Stimulated activated CD4-positive, alpha-beta T cell treated with anti-CD3 and anti-CD28 coated beads, Interleukin-2, amount 100 ng/mL, for 4 hours (primary cell): ENCODE data around the gene SMAD2.

Experiments used
- DNase-seq: peaks from one replicate; pipeline ENCODE4 v3.0.0-alpha.2; 2020; ENCODE audit warnings: low read depth

The SMAD2 gene

DNA sequence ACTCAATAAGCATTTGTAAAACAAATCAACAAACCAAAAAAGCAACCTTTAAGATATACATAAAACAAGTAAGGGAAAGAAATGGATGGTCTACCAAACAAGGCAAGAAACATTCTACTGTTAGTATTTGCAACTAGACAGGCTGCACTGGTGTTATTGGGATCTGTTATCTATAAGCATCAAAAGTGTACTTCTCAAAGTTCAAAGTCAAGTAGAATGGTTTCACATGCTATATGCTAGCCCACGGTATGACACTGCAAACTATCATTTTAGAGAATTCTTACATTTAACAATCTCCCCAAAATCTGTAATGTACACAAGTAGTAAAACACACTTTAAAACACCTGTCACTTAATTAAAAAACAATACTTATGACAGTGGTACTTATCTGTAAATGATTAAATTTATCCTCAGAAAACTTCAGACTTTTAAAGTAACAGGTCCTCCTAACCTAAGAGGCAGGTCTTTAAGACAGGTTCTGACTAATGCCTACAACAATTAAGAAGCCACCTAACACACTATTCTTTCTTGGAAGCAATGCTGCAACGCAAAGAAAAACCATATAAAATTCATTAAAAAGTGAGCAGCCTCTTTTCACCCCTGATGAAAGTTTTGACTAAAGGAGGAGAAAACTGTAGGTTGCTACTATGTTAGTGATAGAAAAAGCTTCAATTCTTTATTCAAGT lies 34.8 kb downstream of the SMAD2 start:
- DNase-seq: no peak

DNA sequence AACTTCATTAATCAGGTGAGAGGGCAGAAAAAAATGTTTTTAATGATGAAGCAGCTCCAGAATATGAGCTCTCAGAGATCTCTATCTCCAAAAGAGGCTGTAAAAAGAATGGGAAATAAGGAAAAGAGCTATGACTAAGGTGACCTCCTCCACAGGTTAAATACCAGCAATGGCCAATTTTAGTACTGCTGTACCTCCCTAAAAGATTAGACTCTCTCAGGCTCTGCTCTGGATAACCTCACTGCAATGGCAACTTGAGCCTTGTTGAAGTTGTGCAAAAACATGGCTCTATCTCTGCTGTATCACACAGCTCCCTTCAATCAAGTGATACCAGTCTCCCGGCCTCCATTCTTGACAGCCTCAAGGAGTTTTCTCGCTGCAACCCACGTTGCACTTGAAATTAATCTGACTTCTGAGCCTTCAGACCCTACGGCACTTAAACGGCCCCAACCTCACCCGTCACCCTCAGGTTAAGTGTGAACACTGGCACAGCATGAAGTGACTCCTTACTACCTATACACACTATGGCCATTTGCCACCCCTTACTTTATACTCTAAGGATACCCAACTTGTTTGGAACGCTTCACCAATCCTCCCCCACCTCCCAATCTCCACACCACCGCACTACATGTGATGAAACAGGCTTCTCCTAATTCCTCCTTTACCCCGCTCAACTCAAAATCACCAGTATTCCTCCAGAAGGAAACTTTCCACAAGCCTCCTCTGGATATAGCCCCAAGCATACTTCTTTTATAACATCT lies 36.3 kb downstream of the SMAD2 start:
- no peak for DNase-seq

DNA sequence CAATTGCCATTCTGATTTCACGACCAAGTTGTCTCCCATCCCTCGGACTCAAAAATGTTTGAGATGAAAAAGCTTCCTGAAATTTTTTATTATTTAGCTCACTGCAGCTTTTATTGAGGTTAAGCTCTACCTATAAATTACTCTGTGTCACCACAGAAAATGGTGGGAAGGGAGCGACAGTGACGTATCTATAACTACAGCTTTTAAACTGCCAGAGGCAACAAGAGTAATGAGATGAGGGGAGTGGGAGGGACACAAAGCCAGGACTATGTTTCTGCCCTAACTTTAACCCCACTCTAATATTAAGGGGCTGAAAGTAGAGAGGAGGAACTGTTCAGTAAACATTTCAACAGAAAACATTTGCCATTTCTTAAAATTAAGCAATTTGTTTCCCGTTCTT lies 37.4 kb downstream of the SMAD2 start:
- DNase-seq: no peak

DNA sequence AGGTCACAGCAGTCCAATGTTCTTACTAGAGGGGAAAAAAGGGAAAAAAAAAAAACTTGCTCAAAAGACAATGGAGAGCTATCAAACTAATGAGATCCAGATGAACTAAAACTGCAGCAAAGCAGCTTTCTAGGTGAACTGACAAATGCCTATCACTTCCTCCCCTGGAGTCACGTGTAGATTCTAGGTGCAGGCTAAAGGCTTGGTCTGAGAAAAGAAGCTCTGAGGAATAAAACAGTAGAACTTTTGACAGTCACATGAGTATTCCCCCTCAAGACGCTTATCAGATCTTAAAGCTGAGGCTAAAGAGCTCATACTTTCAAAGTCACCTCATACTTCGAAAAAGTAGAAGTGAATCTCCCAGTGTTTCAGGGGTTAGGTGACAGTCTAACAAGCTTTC lies 42.3 kb downstream of the SMAD2 start:
- no peak for DNase-seq

DNA sequence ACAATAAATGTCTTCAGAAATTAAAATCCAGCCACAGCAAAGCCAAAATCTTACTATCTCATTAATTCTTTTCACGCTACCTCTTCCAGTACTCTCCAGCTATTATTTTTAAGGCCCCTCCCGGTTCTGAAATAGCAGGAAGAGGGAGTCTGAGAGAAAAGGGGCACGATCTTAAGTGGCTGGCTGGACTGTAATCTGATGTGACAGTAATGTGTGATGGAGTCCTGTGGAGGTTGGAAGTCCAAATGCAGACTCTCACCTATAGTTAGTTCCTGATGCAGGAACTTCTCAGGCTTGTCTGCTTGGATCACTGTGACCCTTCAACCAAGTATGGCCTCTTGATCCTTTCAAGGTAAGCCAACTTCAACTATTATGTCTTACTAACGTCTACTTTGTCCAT lies 43.2 kb downstream of the SMAD2 start:
- DNase-seq: no peak

DNA sequence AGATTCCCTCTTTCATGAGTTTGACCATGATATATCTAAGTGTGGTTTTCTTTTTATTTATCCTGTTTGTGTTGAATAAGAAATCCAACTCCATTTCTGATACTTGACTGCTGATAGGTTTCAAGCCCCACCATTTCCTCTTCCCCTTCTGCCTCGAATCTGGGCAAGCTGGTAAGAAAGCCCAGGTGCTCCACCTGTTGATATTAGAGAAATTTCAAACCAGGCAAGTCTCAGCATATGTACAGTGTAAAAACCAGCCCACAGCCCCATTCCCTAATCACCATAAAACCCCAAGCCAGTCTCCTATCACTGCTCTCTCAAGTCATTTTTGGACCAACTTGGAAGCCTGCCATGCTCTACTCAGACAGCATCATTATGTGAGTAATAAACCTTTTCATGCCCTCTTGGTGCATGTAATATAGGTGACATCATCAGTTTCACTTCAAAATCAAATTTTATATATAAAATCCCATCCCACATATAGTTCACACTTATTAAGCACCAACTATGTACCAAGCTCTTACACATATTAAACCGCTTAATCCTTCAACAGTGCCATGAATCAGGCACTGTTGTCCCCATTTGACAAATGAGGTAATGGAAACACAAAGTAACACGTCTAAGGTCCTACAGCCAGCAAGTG lies 46.6 kb downstream of the SMAD2 start:
- DNase-seq: no peak

DNA sequence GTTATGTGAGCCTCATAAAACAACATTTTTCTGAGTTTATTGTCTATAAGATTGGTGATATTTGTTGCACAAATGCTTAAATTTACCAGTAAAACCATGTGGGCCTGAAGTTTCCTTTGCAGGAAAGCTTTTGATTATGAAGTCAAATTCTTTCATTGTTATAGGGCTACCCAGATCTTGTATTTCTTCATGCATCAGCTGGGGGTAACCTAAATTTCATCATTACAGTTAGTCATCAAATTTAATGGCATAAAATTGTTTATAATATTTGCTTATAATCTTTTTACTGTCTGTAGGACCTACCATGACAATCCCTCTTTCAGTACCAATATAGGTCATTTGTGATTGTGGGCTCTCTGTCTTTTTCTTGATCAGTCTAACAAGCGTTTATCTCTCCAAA lies 47.8 kb downstream of the SMAD2 start:
- DNase-seq: no peak

DNA sequence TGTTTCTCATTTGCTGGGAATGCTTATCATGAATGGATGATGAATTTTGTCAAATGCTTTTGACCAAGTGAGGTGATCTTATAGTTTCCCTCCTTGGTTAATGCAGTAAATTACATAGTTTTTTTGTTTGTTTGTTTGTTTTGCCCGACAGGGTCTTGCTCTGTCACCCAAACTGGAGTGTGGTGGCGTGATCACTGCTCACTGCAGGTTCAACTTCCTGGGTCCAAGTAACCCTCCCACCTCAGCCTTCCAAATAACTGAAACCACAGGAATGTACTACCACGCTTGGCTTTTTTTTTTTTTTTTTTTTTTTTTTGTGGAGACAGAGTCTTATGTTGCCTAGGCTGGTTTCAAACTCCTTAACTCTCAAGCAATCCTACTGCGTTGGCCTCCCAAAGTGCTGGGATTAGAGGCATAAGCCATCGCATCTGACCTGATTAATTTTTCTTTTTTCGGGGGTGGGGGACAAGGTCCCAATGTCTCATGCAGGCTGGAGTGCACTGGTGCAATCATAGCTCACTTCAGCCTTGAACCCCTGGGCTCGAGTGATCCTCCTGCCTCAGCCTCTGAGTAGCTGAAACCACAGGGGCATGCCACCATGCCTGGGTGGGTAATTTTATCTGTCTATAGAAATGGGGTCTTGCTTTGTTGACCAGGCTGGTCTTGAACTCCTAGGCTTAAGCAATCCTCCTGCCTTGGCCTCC lies 48.6 kb downstream of the SMAD2 start:
- DNase-seq: no peak

DNA sequence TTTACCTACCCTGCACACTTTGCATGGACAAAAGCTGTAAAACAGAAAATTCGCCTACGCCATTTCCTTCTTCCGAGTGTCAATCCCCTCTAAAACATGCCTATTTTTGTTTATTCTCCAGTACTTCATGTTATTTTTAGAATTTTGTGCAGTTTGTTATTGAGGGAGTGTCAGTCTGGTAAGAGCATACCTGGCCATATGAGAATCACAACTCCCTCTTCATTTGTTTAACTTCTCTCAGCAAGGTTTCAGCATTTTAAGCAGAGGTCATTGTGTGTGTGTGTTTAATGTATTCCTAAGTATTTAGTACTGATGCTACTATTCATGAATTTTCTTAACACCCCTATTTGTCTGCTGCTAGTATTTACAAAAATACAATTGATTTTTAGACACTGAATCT lies 49.4 kb downstream of the SMAD2 start:
- DNase-seq: no peak

DNA sequence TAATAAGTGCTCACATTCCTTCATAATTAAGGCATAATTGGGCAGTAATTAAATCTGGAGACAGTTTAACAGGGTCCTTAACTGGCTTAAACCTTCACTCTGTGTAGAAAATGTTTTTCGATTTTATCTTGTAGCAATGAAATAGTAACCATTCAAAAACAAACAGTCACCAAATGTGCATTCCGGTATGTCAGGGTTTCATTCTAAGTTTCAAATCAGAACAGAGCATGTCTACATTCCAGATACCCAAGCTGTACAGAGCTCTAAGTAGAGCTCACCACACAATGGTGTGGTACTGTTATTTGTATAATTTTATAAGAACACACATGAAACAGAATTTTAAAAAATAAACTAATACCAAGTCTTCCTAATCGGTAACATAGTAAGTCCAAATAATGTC lies 52.6 kb downstream of the SMAD2 start:
- DNase-seq: no peak

DNA sequence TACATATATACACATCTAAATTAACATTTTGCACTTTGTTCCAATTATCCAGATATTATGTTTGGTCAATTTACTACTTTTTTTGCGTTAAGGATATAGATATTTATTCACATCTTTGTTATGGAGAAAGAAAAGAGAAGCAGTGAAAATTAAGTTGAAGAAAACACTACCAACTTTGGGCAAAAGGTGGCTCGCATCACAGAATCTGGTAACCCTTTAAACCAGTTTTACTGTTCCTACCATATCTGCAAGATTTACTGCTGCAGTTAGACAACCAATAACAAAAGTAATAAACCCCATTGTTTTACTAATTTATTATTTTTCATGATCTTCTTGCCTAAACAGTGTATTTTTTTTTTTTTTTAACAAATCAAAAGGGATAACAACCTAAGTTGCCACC lies 53.6 kb downstream of the SMAD2 start:
- no peak for DNase-seq

DNA sequence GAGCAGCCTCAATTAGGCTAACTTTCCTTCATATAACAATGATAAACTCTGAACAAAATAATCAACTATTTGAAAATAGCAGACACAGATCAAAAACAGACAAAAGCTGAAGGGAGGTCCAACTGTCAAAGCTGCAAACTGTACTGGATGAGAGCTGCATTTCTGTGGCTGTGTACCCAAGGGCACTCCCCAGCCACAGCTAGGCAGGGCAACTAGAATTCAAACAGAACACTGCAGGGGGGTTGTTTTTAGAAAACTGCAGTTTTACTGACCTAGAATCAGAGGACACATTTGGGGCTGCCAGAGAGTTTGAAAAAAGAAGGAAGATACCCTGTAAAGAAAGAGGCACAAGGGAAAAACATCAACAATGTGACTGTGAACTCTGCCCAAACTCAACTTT lies 56.8 kb downstream of the SMAD2 start:
- no peak for DNase-seq

DNA sequence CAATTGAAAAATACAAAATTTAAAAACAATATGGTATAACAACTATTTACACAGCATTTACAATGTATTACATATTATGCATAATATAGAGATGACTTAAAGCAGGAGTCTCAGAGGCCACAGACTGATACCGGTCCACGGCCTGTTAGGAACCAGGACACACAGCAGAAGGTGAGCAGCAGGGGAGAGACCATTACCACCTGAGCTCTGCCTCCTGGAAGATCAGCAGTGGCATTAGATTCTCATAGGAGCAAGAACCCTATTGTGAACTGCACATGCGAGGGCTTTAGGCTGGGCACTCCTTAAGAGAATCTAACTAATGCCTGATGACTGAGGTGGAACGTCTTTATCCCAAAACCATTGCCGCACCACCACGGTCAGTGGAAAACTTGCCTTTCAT lies 58.0 kb downstream of the SMAD2 start:
- no peak for DNase-seq

DNA sequence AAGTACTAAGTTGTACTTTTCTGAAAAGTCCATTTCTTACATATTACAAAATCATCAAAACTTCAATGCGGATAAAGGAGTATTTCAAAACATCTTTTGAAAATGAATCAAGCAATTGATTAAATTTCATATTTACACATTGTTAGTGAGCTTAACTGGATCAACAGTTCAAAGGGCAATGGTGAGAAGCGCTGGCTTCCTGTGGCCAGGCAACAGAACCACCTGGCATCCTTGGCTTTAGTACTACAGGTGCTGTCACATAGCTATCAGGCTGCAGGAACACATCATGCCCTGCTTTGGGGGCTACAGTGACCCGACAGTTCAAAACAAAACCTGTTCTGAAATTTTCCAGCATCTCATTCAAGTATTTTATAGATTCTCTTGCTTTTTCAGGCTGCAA lies 59.2 kb downstream of the SMAD2 start:
- no peak for DNase-seq

DNA sequence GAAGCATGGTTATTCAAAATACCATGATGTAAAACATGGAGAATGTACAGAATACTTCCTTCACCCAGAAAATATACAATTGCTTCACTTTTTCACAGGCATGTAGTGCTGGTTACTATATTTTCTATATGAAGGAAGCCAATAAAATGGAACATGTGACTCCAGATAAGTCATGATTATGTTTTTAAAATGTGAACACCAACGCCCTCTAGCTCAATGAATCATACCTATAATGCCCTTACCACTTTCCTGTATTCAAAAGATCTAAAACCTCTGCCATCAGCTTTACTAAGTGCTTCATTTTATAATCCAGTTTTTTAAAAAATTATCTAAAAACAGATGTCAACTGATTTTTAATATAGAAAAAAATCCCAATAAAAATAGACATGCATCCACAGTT lies 59.9 kb downstream of the SMAD2 start:
- DNase-seq: no peak

DNA sequence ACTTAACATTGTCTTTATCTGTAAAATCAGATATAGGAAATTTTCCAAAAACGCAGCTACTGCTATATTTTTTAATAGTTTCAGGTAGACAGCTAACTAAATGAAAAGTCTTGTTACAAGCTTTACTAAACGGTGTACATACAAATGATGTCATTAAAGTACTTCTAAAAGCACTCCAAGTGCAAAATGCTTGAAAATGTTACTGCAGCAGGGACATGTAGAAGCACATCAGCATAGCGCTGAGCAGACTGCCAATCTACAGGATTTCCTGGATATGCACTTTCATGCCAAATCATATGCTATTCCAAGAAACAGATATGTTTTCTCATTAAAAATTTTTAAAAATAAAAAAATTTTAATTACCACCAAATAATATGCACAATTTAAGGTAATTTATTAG lies 61.7 kb downstream of the SMAD2 start:
- DNase-seq: no peak

DNA sequence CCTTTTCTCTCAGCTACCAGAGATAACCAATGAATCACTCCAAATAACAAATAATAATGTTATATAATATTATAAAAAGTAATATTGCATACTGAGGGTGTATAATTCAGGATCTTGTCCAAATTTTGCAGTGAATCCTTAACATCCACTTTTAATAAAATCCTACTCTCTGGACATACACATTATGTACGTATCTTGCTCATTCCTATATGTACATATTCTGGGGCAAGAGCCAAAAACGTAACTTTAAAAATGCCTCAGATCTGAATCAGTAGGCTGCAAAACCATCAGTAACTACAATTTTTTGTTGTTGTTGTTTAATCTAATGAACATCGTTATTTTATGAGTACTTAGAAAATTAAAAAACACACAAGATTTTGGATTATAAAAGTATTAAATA lies 65.3 kb downstream of the SMAD2 start:
- DNase-seq: no peak

DNA sequence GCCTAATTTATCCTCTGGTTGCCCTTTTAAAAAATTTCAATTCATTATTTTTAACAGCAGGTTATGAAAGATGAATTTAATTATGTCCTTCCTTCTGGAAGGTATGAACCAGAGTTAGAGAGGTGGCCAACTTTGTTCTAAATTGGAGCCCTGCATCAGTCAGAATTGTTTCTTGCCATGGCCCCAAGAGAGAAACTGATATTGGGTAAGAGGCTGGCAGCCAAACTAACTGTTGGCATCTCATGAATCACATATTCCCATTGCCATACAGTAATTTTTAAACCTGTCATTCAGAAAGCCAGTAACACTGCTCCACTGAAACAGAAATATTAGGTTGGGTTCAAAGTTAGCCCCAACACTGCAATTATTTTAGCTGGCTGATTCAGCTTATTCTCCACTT lies 67.4 kb downstream of the SMAD2 start:
- no peak for DNase-seq

DNA sequence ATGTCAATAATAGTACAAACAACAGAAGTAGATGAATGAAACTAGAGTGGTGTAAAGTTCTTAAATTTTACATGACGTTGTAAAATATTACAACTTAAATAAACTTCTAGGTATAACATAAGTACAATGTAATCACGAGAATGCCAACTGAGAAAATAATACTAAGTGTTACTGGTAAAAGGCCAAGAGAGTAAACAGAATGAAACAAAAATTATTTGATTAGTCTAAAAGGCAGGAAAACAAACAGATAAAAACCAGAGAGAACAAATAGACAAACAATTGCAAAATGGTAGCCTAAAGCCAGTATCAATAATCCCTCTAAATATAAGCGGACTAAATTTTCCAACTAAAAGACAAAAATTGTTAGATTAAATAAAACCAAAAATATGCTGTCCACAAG lies 71.9 kb downstream of the SMAD2 start:
- no peak for DNase-seq

DNA sequence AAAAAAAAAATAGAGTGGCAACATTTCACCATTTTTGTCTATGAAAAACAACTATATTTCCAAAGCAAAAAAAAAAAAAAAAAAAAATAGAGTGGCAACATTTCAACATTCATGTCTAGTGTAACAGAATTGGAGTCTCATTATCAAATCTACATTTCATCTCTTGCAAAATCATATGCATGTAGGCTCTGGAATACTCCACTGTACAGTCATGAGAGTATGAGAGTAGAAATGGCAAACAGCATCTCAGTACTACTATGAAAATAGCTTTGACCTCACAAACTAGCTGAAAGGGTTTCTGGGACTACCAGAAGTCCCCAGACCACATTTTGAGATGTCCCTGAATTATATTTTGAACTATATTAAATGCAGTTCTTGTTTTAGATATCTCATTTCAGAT lies 82.8 kb downstream of the SMAD2 start:
- DNase-seq: no peak

DNA sequence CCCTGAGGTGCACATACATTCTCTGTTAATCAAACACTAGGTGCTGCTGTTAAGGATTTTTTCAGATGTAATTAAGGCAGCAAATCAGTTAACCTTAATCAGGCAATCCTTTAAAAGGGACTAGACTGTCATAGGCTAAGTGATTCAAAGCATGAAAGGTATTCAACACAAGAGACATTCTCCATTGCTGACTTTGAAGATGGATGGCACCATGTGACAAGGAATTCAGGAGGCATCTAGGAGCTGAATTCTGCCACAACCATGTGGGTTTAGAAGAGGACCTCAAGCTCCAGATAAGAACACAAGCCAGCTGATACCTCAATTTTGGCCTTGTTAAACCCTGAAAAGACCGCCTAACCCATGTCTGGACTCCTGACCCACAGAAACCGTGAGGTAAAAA lies 84.0 kb downstream of the SMAD2 start:
- DNase-seq: no peak

DNA sequence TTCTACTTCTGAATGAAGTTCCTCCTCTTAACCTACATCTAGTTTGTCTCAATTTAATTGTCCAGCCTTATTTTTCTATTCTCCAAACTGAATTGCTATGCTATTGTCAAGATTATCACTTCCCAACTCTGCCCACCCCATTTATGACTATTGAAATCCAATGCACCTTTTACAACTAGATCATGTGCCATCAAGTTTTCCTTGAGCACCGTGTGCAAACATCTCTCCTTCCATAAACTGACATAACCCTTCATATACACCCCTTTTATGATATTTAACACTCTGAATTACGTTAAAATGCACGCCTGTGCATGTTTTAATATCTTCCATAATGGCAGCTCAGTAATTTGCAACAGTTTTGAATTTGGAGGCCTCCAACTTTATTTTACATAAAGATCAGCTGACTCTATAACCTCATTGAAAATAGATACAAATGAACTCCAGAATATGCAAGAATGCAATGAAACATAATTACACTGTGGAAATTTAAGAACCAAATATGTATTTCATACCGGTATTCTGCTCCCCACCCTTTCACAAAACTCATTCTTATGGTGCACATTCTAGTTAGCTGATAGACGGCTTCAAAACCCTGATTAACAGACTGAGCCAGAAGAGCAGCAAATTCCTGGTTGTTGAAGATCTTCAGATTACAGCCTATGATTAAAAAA lies 85.5 kb downstream of the SMAD2 start:
- DNase-seq: no peak
